ENCODE results near the gene RFTN1. TPM values are rescaled to one million over a fixed set of nuclear protein-coding genes. Genes with fewer than 3 reads are reported as not detected.

RFTN1 gene
- total and polyA plus RNA-seq, 8 donors = 1.9 to 14.0 (median 2.9) TPM

GRCh38 chr3:16354291-16354690, 159.2 kb downstream of the RFTN1 start:
- TF ChIP-seq, protein P1, sequence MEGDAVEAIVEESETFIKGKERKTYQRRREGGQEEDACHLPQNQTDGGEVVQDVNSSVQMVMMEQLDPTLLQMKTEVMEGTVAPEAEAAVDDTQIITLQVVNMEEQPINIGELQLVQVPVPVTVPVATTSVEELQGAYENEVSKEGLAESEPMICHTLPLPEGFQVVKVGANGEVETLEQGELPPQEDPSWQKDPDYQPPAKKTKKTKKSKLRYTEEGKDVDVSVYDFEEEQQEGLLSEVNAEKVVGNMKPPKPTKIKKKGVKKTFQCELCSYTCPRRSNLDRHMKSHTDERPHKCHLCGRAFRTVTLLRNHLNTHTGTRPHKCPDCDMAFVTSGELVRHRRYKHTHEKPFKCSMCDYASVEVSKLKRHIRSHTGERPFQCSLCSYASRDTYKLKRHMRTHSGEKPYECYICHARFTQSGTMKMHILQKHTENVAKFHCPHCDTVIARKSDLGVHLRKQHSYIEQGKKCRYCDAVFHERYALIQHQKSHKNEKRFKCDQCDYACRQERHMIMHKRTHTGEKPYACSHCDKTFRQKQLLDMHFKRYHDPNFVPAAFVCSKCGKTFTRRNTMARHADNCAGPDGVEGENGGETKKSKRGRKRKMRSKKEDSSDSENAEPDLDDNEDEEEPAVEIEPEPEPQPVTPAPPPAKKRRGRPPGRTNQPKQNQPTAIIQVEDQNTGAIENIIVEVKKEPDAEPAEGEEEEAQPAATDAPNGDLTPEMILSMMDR (IDR thresholded peaks at IDR 0.05) = no peak
- no peaks in the 10 kb centered on the region for H3K4me1 ChIP-seq
- no peak overlapping the region for H3K4me3 ChIP-seq
- H3K36me3 ChIP-seq = no peaks in the 10 kb centered on the region
- 90 to 98% methylated on average over 3 of the region's 3 CpGs for WGBS, 2 donors
- ATAC-seq (no peak), DNase-seq (no peak), FAIRE-seq (no peak)
- intact Hi-C loops (cut with DNase I) = no loop called here
- H3K27ac ChIP-seq = no peak overlapping the region
- no peaks in the 10 kb centered on the region for H3K9me3 ChIP-seq
- no peaks in the 10 kb centered on the region for H3K27me3 ChIP-seq

- H3K27ac ChIP-seq = no peak overlapping the region
- H3K27me3 ChIP-seq = no peaks in the 10 kb centered on the region
- ATAC-seq (no peak), DNase-seq (no peak), FAIRE-seq (no peak)
- intact Hi-C loops (cut with DNase I) = no loop called here
- TF ChIP-seq, protein P1 (IDR thresholded peaks at IDR 0.05) = no peak
- WGBS, 2 donors = 48 to 52% methylated on average over 2 of the region's 2 CpGs
- H3K36me3 ChIP-seq = no peaks in the 10 kb centered on the region
- no peaks in the 10 kb centered on the region for H3K4me1 ChIP-seq
- H3K4me3 ChIP-seq = no peak overlapping the region
- no peaks in the 10 kb centered on the region for H3K9me3 ChIP-seq
These were observed 161.1 kb downstream of the RFTN1 start for GRCh38 chr3:16352428-16352827.

GRCh38 chr3:16350597-16351318, 162.7 kb downstream of the RFTN1 start:
- no peak for FAIRE-seq
- no peaks in the 10 kb centered on the region for H3K9me3 ChIP-seq
- intact Hi-C loops (cut with DNase I) = no loop called here
- TF ChIP-seq, protein P1 (IDR thresholded peaks at IDR 0.05) = no peak
- H3K27me3 ChIP-seq = no peaks in the 10 kb centered on the region
- H3K4me1 ChIP-seq = no peaks in the 10 kb centered on the region
- no peak overlapping the region for H3K4me3 ChIP-seq
- no peak overlapping the region for H3K27ac ChIP-seq
- H3K36me3 ChIP-seq = no peaks in the 10 kb centered on the region
- DNase-seq = no peak
- 86 to 94% methylated on average over 5 of the region's 5 CpGs for WGBS, 2 donors
- no peak for ATAC-seq

GRCh38 chr3:16349986-16350596, 163.4 kb downstream of the RFTN1 start:
- H3K27me3 ChIP-seq = no peaks in the 10 kb centered on the region
- 36 to 44% methylated on average over 2 of the region's 2 CpGs for whole genome bisulfite sequencing, 2 donors
- H3K4me1 ChIP-seq = no peaks in the 10 kb centered on the region
- intact Hi-C loops (cut with DNase I) = no loop called here
- no peak overlapping the region for H3K4me3 ChIP-seq
- TF ChIP-seq, protein P1 (IDR thresholded peaks at IDR 0.05) = no peak
- no peak for ATAC-seq
- H3K27ac ChIP-seq = no peak overlapping the region
- H3K36me3 ChIP-seq = no peaks in the 10 kb centered on the region
- no peak for DNase-seq
- no peaks in the 10 kb centered on the region for H3K9me3 ChIP-seq
- FAIRE-seq = no peak

- H3K27me3 ChIP-seq = no peaks in the 10 kb centered on the region
- DNase-seq (no peak), FAIRE-seq (no peak), ATAC-seq (no peak)
- H3K9me3 ChIP-seq = no peaks in the 10 kb centered on the region
- TF ChIP-seq, protein P1 (IDR thresholded peaks at IDR 0.05) = no peak
- 81 to 87% methylated on average over 4 of the region's 4 CpGs for WGBS, 2 donors
- no peaks in the 10 kb centered on the region for H3K4me1 ChIP-seq
- intact Hi-C loops (cut with DNase I) = no loop called here
- no peak overlapping the region for H3K27ac ChIP-seq
- H3K4me3 ChIP-seq = no peak overlapping the region
- no peaks in the 10 kb centered on the region for H3K36me3 ChIP-seq
These were observed 166.0 kb downstream of the RFTN1 start for GRCh38 chr3:16347548-16347947.

Data from pancreas (tissue), 10 donors.